H1 (cell line): ENCODE measurements around the gene ATG4D. TPM values are rescaled to one million over a fixed set of nuclear protein-coding genes. Genes with fewer than 3 reads are reported as not detected.

Source experiments
- CTCF ChIA-PET: fragments of 300-600 bp; sonication (Branson Sonifier 250); formaldehyde crosslinking; loops from one replicate; lab custom pipeline; 2021; ENCODE audit not compliant: partially characterized antibody; lab: Charles Lee
- POLR2A ChIA-PET: fragments of 300-600 bp; sonication (Branson Sonifier 250); formaldehyde crosslinking; loops from one replicate; lab custom pipeline; 2021; ENCODE audit warnings: inconsistent platforms; ENCODE audit not compliant: partially characterized antibody; lab: Charles Lee
- DNase-seq, 2 experiments: peaks; one replicate each; pipeline versions ENCODE4 v3.0.0 to v3.0.0-alpha.2; 2010 to 2022; ENCODE audit warnings: low spot score in 2 of 2, low read depth in 1 of 2, mixed read lengths in 1 of 2
- FAIRE-seq: peaks from 2 replicates; lab custom pipeline; 2011; peaks lifted over from hg19 to GRCh38; lab: Jason Lieb, UNC
- H2AFZ ChIP-seq: 2 replicates; pipeline ENCODE4 v1.8.1; 2012; ENCODE audit warnings: low read length, inconsistent platforms
- H2AK5ac ChIP-seq: 2 replicates; pipeline ENCODE4 v1.6.1; 2013; ENCODE audit warnings: low read depth, low read length
- H2BK120ac ChIP-seq: replicated peaks from 2 replicates; pipeline ENCODE3; 2013; ENCODE audit warnings: low read depth, low read length, inconsistent platforms
- H2BK12ac ChIP-seq: 2 replicates; pipeline ENCODE4 v1.6.1; 2013; ENCODE audit warnings: low read depth, low read length
- H2BK15ac ChIP-seq: 2 replicates; pipeline ENCODE4 v1.6.1; 2013; ENCODE audit warnings: low read length
- H2BK20ac ChIP-seq: 2 replicates; pipeline ENCODE4 v1.6.1; 2013; ENCODE audit warnings: low read length
- H2BK5ac ChIP-seq: 2 replicates; pipeline ENCODE4 v1.6.1; 2013; ENCODE audit warnings: low read depth, low read length
- H3K14ac ChIP-seq: 2 replicates; pipeline ENCODE4 v1.6.1; 2013; ENCODE audit warnings: inconsistent platforms; ENCODE audit not compliant: insufficient read length
- H3K18ac ChIP-seq: 2 replicates; pipeline ENCODE4 v1.6.1; 2013; ENCODE audit warnings: low read length; ENCODE audit errors: extremely low read depth
- H3K23ac ChIP-seq: 2 replicates; pipeline ENCODE4 v1.6.1; 2013; ENCODE audit warnings: inconsistent platforms; ENCODE audit not compliant: insufficient read length
- H3K23me2 ChIP-seq: 2 replicates; pipeline ENCODE4 v1.6.1; 2013; ENCODE audit warnings: low read depth, low read length
- H3K27ac ChIP-seq: 2 replicates; pipeline ENCODE4 v1.6.1; 2011; ENCODE audit warnings: low read depth, low read length, inconsistent platforms
- H3K27me3 ChIP-seq, 4 experiments: replicated peaks in 1 of 4; 1 replicate in 1 of 4; 2 replicates in 3 of 4; pipeline versions ENCODE4 v1.6.1 to v1.8.1; 2011 to 2013; ENCODE audit warnings: low read length in 3 of 4, mild to moderate bottlenecking in 3 of 4, inconsistent platforms in 2 of 4, mixed read lengths in 2 of 4, moderate library complexity in 1 of 4; ENCODE audit not compliant: control insufficient read depth in 3 of 4, insufficient read depth in 3 of 4; ENCODE audit errors: extremely low read depth in 1 of 4
- H3K36me3 ChIP-seq, 4 experiments: 2 replicates each; pipeline versions ENCODE4 v1.6.1 to v1.8.1; 2011 to 2013; ENCODE audit warnings: mild to moderate bottlenecking in 4 of 4, low read length in 3 of 4, moderate library complexity in 2 of 4, control low read depth in 1 of 4, inconsistent platforms in 1 of 4; ENCODE audit not compliant: insufficient read depth in 4 of 4, control insufficient read depth in 2 of 4
- H3K4ac ChIP-seq: replicated peaks from 2 replicates; pipeline ENCODE3; 2013; ENCODE audit warnings: low read length, low read depth, mixed read lengths, inconsistent platforms; ENCODE audit not compliant: insufficient read length
- H3K4me1 ChIP-seq, 4 experiments: replicated peaks in 1 of 4; 1 replicate in 1 of 4; 2 replicates in 3 of 4; pipeline versions ENCODE4 v1.6.1 to v1.8.1; 2011 to 2013; ENCODE audit warnings: low read length in 3 of 4, inconsistent platforms in 2 of 4, mixed read lengths in 1 of 4; ENCODE audit not compliant: insufficient read depth in 4 of 4, control insufficient read depth in 3 of 4
- H3K4me2 ChIP-seq, 2 experiments: 2 replicates each; pipeline versions ENCODE4 v1.6.1 to v1.8.1; 2011 to 2013; ENCODE audit warnings: low read depth in 2 of 2, low read length in 2 of 2, control low read depth in 1 of 2, inconsistent platforms in 1 of 2, mild to moderate bottlenecking in 1 of 2; ENCODE audit not compliant: insufficient read depth in 1 of 2
- H3K4me3 ChIP-seq, 4 experiments: fragments of 200-600, 300-600 bp in 1 of 4; sonication (generic), shearing (Covaris generic), sonication (Bioruptor Twin) in 1 of 4; 2 replicates each; pipeline versions ENCODE4 v1.5.1 to v1.8.1; 2011 to 2016; ENCODE audit warnings: low read length in 4 of 4, low read depth in 3 of 4, control low read depth in 2 of 4, inconsistent platforms in 2 of 4, mild to moderate bottlenecking in 2 of 4, mixed read lengths in 1 of 4, moderate library complexity in 1 of 4; ENCODE audit not compliant: insufficient read depth in 2 of 4; ENCODE audit errors: extremely low read depth in 1 of 4
- H3K56ac ChIP-seq: replicated peaks from 2 replicates; pipeline ENCODE3; 2013; ENCODE audit warnings: low read depth, mild to moderate bottlenecking, mixed read lengths, low read length, inconsistent platforms; ENCODE audit not compliant: insufficient read length
- H3K79me1 ChIP-seq: 2 replicates; pipeline ENCODE4 v1.6.1; 2013; ENCODE audit warnings: low read depth, low read length, control low read depth
- H3K79me2 ChIP-seq, 2 experiments: 2 replicates each; pipeline versions ENCODE4 v1.6.1 to v1.8.1; 2012 to 2013; ENCODE audit warnings: low read length in 2 of 2, mild to moderate bottlenecking in 2 of 2, inconsistent platforms in 1 of 2; ENCODE audit not compliant: insufficient read depth in 2 of 2, control insufficient read depth in 1 of 2
- H3K9ac ChIP-seq, 4 experiments: replicated peaks in 1 of 4; 1 replicate in 1 of 4; 2 replicates in 3 of 4; pipeline versions ENCODE4 v1.6.1 to v1.8.1; 2011 to 2013; ENCODE audit warnings: low read depth in 3 of 4, low read length in 3 of 4, control low read depth in 2 of 4, mild to moderate bottlenecking in 2 of 4, moderate library complexity in 2 of 4, inconsistent platforms in 1 of 4; ENCODE audit errors: extremely low read depth in 1 of 4
- H3K9me3 ChIP-seq, 2 experiments: 2 replicates each; pipeline versions ENCODE4 v1.6.1 to v1.8.1; 2012 to 2013; ENCODE audit warnings: mild to moderate bottlenecking in 2 of 2, moderate library complexity in 2 of 2, control low read depth in 1 of 2, inconsistent platforms in 1 of 2, low read depth in 1 of 2, low read length in 1 of 2, mixed read lengths in 1 of 2; ENCODE audit not compliant: insufficient read depth in 2 of 2
- H4K20me1 ChIP-seq, 2 experiments: replicated peaks in 1 of 2; 2 replicates each; pipeline versions ENCODE3 to v1.8.1; 2011 to 2013; ENCODE audit warnings: inconsistent platforms in 2 of 2, low read length in 2 of 2, mild to moderate bottlenecking in 1 of 2; ENCODE audit not compliant: insufficient read depth in 2 of 2, control insufficient read depth in 1 of 2
- H4K5ac ChIP-seq: 2 replicates; pipeline ENCODE4 v1.6.1; 2013; ENCODE audit warnings: low read length, low read depth, mixed read lengths, inconsistent platforms; ENCODE audit not compliant: insufficient read length
- H4K8ac ChIP-seq: 2 replicates; pipeline ENCODE4 v1.8.0; 2013; ENCODE audit warnings: mild to moderate bottlenecking, moderate library complexity, low read length, inconsistent platforms; ENCODE audit not compliant: insufficient read depth; ENCODE audit errors: extremely low read depth
- H4K91ac ChIP-seq: replicated peaks from 2 replicates; pipeline ENCODE3; 2013; ENCODE audit warnings: low read length, mixed read lengths, inconsistent platforms; ENCODE audit not compliant: insufficient read length
- CEBPB ChIP-seq: IDR thresholded peaks from 2 replicates; pipeline ENCODE4 v1.6.1; 2012; ENCODE audit warnings: low read depth, low read length
- CHD1 ChIP-seq: IDR thresholded peaks from 2 replicates; pipeline ENCODE4 v1.6.1; 2012; ENCODE audit warnings: low read depth, low read length, improper control_type of control experiment
- SRF ChIP-seq: IDR thresholded peaks from 2 replicates; pipeline ENCODE4 v1.6.1; 2011; ENCODE audit warnings: mild to moderate bottlenecking, low read depth, low read length, moderate library complexity
- TCF12 ChIP-seq: IDR thresholded peaks from 2 replicates; pipeline ENCODE4 v1.6.1; 2011; ENCODE audit warnings: low read depth, mild to moderate bottlenecking, low read length
- whole genome bisulfite sequencing, 2 experiments: shearing (Covaris generic) in 1 of 2; methylation state at CpG; one replicate each; pipeline versions ENCODE4 v1.1.6 to v1.1.7; 2013 to 2015; ENCODE audit warnings: low lambda C conversion rate in 2 of 2, mixed read lengths in 2 of 2, inconsistent platforms in 1 of 2, low coverage in 1 of 2, missing lambda C conversion rate in 1 of 2; ENCODE audit not compliant: insufficient replicate concordance in 2 of 2, insufficient coverage in 1 of 2, insufficient read length in 1 of 2; ENCODE audit errors: extremely low coverage in 1 of 2, missing lambda C conversion rate in 1 of 2; 5-methylcytosine and 5-hydroxymethylcytosine counted together
- polyA plus RNA-seq, 7 experiments: library from polyadenylated mRNA; depleted of rRNA in 3 of 7; stranded (reverse) in 5 of 7; unstranded in 2 of 7; fragments of >200 nt in 5 of 7; fragments of 200-250 nt in 2 of 7; gene quantifications; 1 replicate in 5 of 7; 2 replicates in 1 of 7; 4 replicates in 1 of 7; pipeline versions ENCODE4 v1.2.1 to v1.2.3, GENCODE V29; 2011 to 2013; ENCODE audit warnings: missing spikeins in 2 of 7, mixed read lengths in 2 of 7
- total RNA-seq: library from RNA; stranded (reverse); fragmentation: NEBNext Ultra II Directional; extraction: Animal tissue kit (Norgen Biotek cat#: 25700); gene quantifications from 2 replicates; pipeline ENCODE4 v1.2.1, GENCODE V29; 2021

The ATG4D gene
- total and polyA plus RNA-seq, 2 of the 8 experiments (the other 6 are each of a cell fraction or from before 2014, with no cell fraction given): 39.6 to 43.7 TPM

GRCh38 chr19:10508707-10509106 lies 35.0 kb upstream of the ATG4D start:
- Histone ChIP-seq H2BK15ac (no peak overlapping the region), H3K27me3 (peaks cover 8 to 14% (median 12%) of the 10 kb centered on the region in 4 experiments; a peak in 6 of 7 replicates), H4K91ac (no peak overlapping the region), H2AFZ (no peak overlapping the region), H2BK20ac (no peak overlapping the region), H3K9me3 (no peaks in the 10 kb centered on the region), H4K20me1 (peaks cover 1 to 2% of the 10 kb centered on the region in 2 experiments), H2AK5ac (no peak overlapping the region), H4K8ac (no peak overlapping the region), H2BK120ac (no peak overlapping the region), H4K5ac (no peak overlapping the region), H2BK5ac (no peak overlapping the region), H3K79me2 (no peaks in the 10 kb centered on the region), H2BK12ac (no peak overlapping the region), H3K4ac (no peak overlapping the region), H3K56ac (no peak overlapping the region), H3K18ac (no peak overlapping the region), H3K36me3 (no peaks in the 10 kb centered on the region), H3K4me3 (no peak overlapping the region), H3K79me1 (no peaks in the 10 kb centered on the region), H3K27ac (no peak overlapping the region), H3K23me2 (peaks cover under 1% of the 10 kb centered on the region; the same call in 1 of the 2 replicates), H3K4me2 (no peak overlapping the region), H3K14ac (no peak overlapping the region), H3K4me1 (peaks cover 0 to 5% (median 4%) of the 10 kb centered on the region in 4 experiments; a peak in 6 of 7 replicates), H3K9ac (no peak overlapping the region), H3K23ac (no peak overlapping the region)
- CTCF ChIA-PET: interaction anchor here (0.6 to 6.5 kb wide), 20 partner anchors 9 to 159 kb away, joined by 3 to 55 read pairs (median 4); partner anchors contain the start of gene S1PR5
- TF ChIP-seq TCF12 (no peak), SRF (no peak), CHD1 (no peak), CEBPB (no peak)
- FAIRE-seq (no peak), DNase-seq (no peak)
- POLR2A ChIA-PET: interaction anchor here (1.7 kb wide), 1 partner anchor 9 kb away, joined by 4 read pairs; no protein-coding TSS in a partner anchor
- WGBS, 2 experiments: 96% methylated on average over 3 of the region's 3 CpGs; no CpG with 5 or more reads in 1 of the 2 experiments
